ENCODE data around the gene EIF4G3.
"Not testable (repeated sequence)": the region's sequence is repeated elsewhere in the genome, so short reads cannot be mapped to it uniquely, and the experiment has no call there.

EIF4G3 gene, protein sequence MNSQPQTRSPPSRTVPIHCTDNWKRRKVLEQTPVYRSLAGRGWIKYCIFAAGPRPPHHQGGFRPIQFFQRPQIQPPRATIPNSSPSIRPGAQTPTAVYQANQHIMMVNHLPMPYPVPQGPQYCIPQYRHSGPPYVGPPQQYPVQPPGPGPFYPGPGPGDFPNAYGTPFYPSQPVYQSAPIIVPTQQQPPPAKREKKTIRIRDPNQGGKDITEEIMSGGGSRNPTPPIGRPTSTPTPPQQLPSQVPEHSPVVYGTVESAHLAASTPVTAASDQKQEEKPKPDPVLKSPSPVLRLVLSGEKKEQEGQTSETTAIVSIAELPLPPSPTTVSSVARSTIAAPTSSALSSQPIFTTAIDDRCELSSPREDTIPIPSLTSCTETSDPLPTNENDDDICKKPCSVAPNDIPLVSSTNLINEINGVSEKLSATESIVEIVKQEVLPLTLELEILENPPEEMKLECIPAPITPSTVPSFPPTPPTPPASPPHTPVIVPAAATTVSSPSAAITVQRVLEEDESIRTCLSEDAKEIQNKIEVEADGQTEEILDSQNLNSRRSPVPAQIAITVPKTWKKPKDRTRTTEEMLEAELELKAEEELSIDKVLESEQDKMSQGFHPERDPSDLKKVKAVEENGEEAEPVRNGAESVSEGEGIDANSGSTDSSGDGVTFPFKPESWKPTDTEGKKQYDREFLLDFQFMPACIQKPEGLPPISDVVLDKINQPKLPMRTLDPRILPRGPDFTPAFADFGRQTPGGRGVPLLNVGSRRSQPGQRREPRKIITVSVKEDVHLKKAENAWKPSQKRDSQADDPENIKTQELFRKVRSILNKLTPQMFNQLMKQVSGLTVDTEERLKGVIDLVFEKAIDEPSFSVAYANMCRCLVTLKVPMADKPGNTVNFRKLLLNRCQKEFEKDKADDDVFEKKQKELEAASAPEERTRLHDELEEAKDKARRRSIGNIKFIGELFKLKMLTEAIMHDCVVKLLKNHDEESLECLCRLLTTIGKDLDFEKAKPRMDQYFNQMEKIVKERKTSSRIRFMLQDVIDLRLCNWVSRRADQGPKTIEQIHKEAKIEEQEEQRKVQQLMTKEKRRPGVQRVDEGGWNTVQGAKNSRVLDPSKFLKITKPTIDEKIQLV (N-terminal part only)

DNA sequence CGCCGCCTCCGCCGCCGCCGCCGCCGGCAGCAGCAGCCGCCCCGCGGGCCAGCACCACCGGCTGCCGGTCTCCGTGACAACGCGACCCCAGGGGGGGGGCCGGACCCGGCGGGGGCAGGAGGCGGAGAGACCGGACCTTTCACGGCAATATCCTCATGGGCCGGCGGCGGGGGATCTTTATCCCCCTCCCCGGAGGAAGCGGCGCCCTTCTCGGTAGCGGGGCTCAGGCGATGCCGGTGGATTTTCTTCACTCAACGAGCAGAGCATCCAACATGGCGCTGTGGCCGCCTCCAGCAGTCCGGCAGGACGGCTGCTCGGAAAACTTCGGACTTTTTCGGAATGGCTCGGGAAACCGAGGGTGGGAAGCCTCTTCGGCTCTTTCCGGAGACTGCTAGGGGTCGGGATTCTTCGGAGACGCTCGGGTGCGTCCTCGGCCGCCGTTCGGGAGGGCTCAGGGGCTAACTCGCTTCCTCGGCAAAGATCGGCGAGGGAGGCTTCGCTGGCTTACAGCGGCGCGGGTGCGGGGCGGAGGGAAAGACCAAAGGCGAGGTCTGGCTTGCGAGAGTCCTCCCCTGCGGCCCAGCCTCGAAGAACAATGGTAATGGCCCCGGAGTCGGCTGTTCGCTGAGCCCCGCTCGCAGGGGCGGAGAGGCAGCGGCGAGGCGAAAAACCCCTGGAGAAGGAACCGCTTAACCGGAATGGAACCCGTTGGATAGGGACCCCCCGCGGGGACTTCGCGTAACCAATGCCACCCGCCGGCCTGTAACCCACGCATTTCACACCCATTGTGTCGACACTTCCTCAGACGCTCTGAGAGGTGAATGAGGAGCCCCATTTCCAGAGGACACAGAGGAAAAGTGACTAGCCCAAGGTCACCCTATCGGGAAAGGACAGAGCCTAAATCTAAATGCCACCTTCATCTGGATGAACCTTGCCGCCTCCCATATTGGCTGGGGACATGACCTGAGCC is at the start of gene EIF4G3:
Gene EIF4G3, minus strand, starts transcription at position 312 of the 970 bp plus-strand sequence. CDS start 174,155 bp downstream, outside the sequence.
- DNase-seq (ENCODE audit: low spot score) = peak; percentile 98

DNA sequence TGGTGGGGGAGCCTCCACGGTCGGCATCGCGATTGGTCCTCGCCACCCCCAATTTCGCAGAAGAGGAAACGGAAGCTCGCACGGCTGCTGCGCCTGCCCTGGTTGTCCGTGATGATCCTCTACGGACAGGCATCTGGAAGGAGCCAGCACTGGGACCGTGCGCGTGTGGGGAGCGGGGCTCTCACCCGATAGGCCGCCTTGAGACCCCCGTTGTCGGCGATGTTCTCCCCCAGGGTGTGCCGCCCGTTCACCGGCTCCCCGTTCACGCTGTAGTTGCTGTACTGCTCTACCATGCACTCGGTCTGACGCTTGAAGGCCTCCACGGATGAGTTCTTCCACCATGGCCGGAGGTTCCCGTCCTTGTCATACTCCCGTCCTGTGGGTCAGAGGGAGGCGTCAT is 48.4 kb upstream of the EIF4G3 start:
- DNase-seq (ENCODE audit: low spot score) = no peak

DNA sequence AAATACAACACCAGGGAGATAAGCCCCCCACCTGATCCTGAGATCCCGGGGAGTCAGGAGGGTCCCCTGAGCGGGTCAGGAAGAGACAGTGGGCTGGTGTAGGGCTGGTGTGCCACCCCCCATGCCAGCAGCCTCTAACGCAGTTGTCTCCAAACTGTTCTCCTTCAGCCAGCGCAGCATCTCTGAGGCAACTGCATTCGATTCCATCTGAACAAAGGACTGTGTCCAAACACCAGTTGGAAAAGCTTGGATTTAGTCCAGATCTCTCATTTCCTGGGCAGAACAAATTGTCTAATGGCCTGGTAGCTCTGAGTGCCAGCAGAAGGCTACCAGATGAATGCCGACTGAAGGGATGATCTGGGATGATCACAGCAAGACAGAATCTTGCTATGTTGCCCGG is 44.1 kb upstream of the EIF4G3 start:
- no peak for DNase-seq (ENCODE audit: low spot score)

DNA sequence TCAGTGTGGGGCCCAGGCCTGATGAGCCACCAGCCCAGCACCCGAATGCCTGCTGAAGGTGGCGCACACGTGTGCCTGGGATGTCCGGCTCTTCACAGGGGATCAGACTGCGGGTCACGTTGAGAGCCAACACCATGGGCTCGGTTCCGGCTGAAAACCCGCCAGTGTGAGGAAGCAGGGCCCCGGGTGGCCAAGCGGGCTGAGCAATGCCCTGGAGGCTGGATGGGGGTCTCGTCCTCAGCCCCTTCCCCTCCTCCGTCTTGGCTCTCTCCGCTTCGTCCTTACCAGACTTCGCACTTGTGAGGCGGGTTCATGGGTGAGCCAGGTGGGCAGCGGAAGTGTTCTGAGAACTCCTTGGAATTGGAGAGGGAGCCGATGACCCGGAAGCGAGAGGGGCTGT is 43.0 kb upstream of the EIF4G3 start:
- no peak for DNase-seq (ENCODE audit: low spot score)

DNA sequence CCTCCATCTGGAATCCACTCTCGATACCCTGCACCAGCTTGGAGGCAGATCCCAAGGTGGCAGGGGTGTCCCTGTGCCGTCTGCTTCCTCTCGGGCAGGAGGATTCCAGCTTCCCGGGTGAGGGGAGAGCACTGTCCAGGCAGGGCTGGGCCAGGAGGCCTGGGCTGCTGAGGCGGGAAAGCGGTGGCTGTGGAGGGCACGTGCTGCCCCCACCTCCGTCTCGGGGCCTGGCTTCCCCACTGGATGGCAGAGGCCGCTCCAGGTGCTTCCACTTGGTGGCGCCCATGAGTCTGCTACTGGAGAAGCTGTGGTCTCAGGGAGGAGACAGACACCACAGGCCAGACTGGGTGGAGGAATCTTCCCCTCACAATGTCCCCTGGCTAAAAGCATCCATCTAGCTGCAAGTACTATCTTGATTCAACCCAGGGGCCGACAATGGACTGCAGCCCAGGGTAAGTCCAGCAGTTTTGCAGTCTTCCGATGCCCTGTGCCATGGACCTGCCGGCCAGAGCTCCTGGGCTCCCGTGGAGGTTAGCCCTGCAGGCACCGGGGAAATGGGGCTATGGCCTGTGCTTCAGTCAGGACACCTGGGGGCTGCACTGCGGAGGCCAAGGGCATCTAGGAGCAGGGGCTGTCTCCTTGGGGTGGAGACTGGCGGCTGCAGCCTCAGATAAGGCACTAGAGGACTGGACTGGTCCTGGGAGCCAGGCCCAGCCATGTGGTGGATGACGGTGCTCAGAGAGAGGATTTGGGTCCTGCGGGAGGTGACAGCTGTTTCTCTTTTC is 41.3 kb upstream of the EIF4G3 start:
- peak; percentile 56 for DNase-seq (ENCODE audit: low spot score)

DNA sequence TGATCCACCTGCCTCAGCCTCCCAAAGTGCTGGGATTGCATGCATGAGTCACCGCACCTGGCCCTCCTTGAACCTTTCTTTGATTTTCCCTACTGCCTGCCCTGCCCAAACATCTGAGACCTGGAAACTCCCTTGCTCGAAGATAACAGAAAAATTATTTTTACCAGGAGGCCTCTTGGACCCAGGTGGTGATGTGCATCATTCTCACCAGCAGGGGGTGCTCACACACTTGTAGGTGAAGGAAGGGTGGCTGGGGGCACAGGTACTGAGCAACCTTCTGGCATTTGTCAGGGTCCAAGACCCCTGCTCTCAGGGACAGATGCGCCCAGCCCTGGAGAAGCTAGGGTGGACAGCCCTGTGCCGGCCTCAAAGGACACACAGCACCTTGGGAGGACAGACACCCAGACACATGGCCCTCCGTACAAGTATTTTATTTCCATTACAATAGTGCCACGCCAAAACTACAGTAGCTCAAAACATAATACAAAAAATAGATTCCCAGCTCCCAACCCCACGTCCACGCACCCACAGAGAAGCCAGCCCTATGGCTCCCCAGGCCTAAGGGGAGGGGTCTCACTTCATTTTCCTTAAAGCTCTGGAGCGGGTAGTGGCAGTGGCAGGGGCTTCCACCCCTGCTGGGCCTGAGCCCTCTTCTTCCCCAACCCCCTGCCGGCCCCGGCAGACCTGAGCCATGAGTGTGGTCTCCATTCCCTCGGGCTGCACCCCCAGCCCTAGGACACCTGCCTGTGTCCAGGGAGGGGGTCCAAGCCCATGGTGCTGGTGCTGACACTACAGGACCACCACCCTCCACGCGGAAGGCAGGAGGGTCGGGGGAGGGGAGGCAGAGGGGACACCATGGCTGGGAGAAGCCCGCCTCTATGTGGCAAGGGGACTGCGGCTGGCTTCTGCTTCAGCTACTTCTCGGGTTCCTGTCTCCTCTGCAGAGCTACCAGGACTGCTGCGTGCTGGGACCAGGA is 40.4 kb upstream of the EIF4G3 start:
- DNase-seq (ENCODE audit: low spot score) = no peak

DNA sequence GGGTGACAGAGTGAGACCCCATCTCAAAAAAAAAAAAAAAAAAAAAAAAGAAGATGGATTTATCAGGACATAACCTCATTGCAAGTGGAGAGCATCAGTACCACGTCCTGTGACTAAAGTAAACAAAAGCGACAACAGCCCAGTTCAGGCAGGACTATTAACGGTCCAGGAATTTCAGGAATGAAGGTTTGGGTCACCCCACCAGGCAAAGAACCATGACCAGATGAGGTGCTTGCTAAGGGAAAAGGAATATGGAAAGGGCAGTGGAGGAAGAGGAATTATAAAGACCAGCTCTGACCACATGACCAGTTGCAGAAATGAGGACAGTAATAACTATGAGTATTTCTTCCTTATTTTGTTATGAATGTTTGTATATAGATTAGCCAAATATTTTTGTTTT is 35.4 kb upstream of the EIF4G3 start:
- no peak for DNase-seq (ENCODE audit: low spot score)

DNA sequence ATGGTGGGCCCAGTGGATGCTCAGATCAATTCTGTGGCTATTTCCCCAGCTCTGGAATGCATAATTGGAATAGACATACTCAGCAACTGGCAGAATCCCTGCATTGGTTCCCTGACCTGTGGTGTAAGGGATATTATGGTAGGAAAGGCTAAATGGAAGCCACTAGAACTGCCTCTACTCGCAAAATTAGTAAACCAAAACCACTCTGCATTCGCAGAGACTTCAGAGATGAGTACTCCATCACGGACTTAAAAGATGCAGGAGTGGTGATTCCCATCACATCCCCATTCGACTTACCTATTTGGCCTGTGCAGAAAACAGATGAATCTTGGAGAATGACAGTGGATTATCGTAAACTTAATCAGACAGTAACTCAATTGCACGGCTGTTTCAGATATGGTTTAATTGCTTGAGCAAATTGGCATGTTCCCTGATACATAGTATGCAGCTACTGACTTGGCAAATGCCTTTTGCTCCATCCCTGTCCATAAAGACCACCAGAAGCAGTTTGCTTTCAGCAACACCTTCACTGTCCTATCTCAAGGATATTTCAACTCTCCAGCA is 31.5 kb upstream of the EIF4G3 start:
- not testable (repeated sequence) for DNase-seq (ENCODE audit: low spot score)

DNA sequence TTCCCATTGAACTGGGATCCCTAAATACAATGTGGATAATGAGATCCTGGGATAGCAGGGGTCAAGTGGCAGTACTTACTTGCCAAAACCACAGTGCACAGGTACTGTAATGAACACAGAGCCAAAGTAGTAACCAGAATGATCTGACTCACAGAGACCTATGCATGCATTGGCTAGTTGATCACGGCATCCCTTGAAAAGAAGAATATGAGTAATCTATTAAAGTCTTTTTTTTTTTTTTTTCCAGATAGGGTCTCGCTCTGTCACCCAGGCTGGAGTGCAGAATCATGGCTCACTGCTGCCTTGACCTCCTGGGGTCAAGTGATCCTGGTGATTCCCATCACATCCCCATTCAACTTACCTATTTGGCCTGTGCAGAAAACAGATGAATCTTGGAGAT is 29.4 kb upstream of the EIF4G3 start:
- DNase-seq (ENCODE audit: low spot score) = no peak

DNA sequence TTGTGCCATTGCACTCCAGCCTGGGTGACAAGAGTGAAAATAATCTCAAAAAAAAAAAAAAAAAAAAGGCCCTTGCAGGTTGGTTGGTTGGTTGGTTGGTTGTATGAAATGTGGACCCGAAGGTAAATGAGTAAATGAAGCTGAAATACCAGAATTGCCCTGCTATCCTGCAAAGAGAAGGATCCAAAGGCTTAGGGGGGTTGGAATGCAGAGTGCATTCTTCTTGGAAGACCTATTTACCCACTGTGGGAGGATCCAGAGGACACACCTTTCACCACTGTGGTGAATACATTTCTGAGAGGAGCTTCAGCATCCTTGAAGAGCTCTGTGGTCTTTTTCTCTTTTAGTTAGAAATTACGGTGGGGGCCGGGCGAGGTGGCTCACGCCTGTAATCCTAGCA is 28.7 kb upstream of the EIF4G3 start:
- DNase-seq (ENCODE audit: low spot score) = no peak

DNA sequence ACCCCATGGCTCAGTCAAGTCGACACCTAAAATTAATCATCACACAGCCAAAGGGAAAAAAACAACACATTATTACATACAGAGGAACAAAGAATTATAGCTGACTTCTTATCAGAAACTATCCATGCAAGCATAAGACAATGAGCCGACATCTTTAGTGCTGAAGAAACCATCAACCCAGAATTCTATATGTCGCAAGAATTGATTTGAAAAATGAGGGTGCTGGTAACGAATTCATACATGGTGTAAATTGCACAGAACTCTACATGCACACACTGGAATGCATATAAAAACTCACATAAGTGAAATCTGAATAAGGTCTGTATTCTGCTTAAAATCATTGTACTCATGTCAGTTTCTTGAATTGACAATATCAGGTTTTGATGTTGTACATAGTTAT is 25.0 kb upstream of the EIF4G3 start:
- DNase-seq (ENCODE audit: low spot score) = no peak

DNA sequence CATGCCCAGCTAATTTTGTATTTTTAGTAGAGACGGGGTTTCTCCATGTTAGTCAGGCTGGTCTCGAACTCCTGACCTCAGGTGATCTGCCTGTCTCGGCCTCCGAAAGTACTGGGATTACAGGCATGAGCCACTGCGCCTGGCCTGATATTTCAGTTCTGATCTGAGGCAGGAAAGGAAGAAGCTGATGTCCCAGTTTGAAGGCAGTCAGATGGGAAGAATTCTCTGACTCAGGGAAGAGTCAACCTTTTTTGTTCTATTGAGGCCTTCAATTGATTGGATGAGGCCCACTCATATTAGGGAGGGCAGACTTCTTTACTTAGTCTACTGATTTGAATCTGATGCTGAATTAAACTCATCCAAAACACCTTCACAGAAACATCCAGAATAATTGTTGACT is 24.5 kb upstream of the EIF4G3 start:
- not testable (repeated sequence) for DNase-seq (ENCODE audit: low spot score)

DNA sequence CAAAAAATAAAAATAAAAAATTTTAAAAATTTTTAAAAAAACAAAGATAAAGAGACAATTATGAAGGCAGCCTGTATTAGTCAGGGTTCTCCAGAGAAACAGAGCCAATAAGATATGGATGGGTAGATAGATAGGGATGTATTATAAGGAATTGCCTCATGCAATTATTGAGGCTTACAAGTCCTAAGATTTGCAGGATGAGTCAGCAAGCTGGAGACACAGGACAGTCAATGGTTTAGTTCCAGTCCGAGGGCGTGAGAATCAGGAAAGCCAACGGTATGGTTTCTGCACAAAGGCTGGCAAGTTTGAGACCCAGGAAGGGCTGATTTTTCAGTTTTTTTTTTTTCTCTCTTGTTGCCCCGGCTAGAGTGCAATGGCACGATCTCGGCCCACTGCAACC is 24.1 kb upstream of the EIF4G3 start:
- DNase-seq (ENCODE audit: low spot score) = no peak

DNA sequence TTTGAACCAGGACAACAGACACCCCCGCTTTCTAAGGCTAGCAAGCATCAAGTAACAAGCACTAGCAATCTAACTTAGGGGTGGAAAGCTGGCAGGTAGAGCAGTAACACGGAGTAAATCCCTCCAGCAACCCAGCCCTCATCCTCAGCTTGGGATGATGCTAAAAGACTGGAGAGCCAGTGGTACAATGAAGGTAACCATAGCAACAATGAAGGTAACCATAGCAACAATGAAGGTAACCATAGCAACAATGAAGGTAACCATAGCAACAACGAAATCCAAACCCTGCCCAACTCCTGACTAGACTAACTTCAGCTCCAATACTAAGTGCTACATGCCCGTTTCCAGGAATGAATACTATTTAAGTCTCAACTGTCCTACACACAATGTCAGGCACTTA is 22.2 kb upstream of the EIF4G3 start:
- DNase-seq (ENCODE audit: low spot score) = no peak

DNA sequence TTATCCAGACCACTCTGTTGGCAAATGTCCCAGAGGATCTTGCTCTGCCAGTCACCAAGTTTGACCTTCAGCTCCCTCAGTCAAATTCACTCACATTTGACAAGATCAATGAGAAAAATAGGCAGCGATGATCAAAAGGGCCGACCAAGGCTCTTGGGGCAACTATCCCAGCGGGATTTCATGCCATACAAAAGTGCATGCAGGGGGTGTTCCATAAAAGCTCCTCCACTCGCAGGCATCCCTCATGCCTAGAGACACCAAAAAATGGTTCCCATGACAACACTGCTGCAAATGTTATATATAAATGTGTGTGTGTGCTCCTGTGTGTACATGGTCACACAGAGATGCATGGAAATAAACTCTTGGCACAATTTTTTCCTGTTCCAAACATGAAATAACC is 16.2 kb upstream of the EIF4G3 start:
- no peak for DNase-seq (ENCODE audit: low spot score)

DNA sequence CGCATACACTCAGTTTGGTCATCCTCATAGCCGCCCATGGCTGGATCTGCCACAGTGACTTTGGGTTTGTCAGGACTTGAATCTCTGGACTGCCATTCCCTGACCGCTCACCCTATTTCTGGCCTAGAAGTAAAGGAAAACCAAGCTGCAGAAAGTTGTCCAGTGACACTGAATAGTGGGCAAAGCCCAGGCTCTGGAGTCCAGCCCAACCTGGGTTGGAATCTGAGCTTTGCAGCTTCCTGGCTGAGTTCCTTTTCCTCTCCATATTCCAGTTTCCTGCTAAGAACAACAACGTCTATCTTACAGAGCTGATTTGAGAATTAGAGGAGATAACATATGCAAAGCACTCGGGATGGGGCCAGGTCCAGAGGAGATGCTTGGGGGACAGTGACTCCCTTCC is 15.6 kb upstream of the EIF4G3 start:
- DNase-seq (ENCODE audit: low spot score) = no peak

DNA sequence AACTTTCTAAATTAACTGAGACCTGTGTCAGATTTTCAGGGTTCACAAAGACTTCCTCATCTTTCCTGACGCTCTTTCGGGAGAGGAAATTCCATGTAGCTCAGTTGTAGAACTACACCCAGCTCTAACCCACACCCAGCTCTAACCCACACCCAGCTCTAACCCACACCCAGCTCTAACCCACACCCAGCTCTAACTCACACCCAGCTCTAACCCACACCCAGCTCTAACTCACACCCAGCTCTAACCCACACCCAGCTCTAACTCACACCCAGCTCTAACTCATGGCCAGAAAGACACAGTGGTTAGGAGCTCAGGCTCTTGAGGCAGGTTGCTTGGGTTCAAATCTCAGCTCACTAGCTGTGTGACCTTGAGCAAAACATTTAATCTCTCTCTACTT is 14.1 kb upstream of the EIF4G3 start:
- DNase-seq (ENCODE audit: low spot score) = not testable (repeated sequence)

DNA sequence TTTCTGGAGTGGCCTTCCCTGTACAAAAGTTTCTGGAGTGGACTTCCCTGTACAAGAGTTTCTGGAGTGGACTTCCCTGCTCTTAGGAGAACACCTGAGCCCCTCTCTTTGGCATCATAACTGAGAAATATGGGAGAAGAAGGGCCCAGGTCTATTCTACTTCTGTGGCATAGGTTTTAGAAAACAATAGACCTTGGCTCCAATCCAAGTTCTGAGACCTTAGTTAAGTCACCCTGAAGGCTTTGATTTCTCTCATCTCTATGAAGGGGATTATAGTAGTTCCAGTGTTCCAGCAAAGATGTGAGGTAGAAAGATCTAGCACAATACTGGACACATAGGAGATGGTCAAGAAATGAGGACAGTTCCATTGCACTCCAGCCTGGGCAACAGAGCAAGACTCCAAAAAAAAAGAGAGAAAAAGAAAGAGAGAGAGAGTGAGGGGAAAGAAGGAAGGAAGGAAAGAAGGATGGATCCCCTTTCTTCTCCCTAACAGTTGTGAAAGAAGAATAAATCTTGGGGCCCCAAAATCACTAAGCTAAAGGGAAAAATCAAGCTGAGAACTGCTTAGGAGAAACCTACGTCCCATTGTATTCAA is 13.3 kb upstream of the EIF4G3 start:
- DNase-seq (ENCODE audit: low spot score) = no peak

DNA sequence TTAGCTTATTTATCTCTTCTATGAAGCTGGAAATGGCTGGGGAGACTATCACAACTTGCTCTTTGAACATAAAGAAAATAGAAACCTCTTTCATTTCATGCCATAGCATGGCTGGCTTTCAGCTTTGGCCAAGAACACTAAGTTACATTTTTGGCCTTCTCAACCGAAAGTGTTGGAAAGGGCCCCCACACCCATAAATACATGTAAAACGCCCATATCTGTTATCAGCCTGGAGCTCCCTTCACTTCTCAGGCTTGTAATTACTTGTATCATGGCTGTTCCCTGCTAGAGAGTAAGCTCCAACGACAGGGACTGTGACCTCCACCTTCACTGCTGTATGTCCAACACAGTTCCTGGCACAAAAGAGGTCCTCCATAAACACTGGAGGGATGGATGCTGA is 12.7 kb upstream of the EIF4G3 start:
- DNase-seq (ENCODE audit: low spot score) = no peak
